T-cell (primary cell): Measurements from ENCODE around the gene CHRNG. TPM values are rescaled to one million over a fixed set of nuclear protein-coding genes. Genes with fewer than 3 reads are reported as not detected.

Experiments used
- ATAC-seq, 4 experiments: fragments of 200-7000 bp in 3 of 4; fragments of 150-1000 bp in 1 of 4; cut with Tn5 transposase; replicated peaks in 1 of 4; 1 replicate in 3 of 4; 2 replicates in 1 of 4; pipeline ENCODE4 v1.10.0; 2021; ENCODE audit warnings: moderate library complexity in 3 of 4, mild to moderate bottlenecking in 2 of 4, moderate number of reproducible peaks in 1 of 4
- CTCF ChIA-PET, 2 donors: fragments of 300-600 bp; sonication (Branson Sonifier 250); formaldehyde crosslinking; loops; one replicate each; lab custom pipeline; 2022; ENCODE audit warnings: antibody characterized with exemption in 2 of 2; lab: Charles Lee
- POLR2A ChIA-PET, 2 donors: fragments of 300-600 bp; sonication (Branson Sonifier 250); formaldehyde crosslinking; loops; one replicate each; lab custom pipeline; 2022; ENCODE audit warnings: antibody characterized with exemption in 2 of 2; lab: Charles Lee
- DNase-seq, 35 experiments: peaks; one replicate each; pipeline versions ENCODE4 v3.0.0 to v3.0.0-alpha.2; 2013 to 2023
- H3K27ac ChIP-seq: one replicate; pipeline ENCODE4 v1.5.1; 2013; ENCODE audit warnings: low read length
- H3K27me3 ChIP-seq, 2 experiments: replicated peaks in 1 of 2; 1 replicate in 1 of 2; 2 replicates in 1 of 2; pipeline versions ENCODE4 v1.6.1 to v1.7.0; 2013; ENCODE audit warnings: low read length in 1 of 2, mixed read lengths in 1 of 2; ENCODE audit not compliant: control insufficient read depth in 2 of 2, insufficient read depth in 2 of 2; ENCODE audit errors: extremely low read depth in 1 of 2
- H3K36me3 ChIP-seq, 2 donors: 1 replicate in 1 of 2; 2 replicates in 1 of 2; pipeline versions ENCODE4 v1.6.1 to v1.7.0; 2013; ENCODE audit warnings: low read length in 1 of 2; ENCODE audit not compliant: control insufficient read depth in 2 of 2, insufficient read depth in 1 of 2; ENCODE audit errors: extremely low read depth in 1 of 2
- H3K4me1 ChIP-seq, 2 experiments: 1 replicate in 1 of 2; 2 replicates in 1 of 2; pipeline versions ENCODE4 v1.6.1 to v1.7.0; 2013; ENCODE audit warnings: low read length in 2 of 2, mixed read lengths in 1 of 2; ENCODE audit not compliant: insufficient read depth in 2 of 2, control insufficient read depth in 1 of 2; ENCODE audit errors: extremely low read depth in 1 of 2
- H3K4me3 ChIP-seq, 2 donors: 1 replicate in 1 of 2; 2 replicates in 1 of 2; pipeline versions ENCODE4 v1.5.1 to v1.7.0; 2013; ENCODE audit warnings: mild to moderate bottlenecking in 2 of 2, low read length in 1 of 2, moderate library complexity in 1 of 2; ENCODE audit not compliant: control insufficient read depth in 1 of 2; ENCODE audit errors: extremely low read depth in 1 of 2
- H3K9me3 ChIP-seq: 2 replicates; pipeline ENCODE4 v1.7.0; 2013
- H3K27ac Mint-ChIP-seq, 2 donors: one replicate each; pipeline ENCODE4 v1.8.0; 2020 to 2021; ENCODE audit warnings: mild to moderate bottlenecking in 2 of 2, mixed read lengths in 2 of 2
- H3K27me3 Mint-ChIP-seq, 2 donors: one replicate each; pipeline ENCODE4 v1.8.0; 2021 to 2022; ENCODE audit warnings: mixed read lengths in 2 of 2
- H3K36me3 Mint-ChIP-seq: one replicate; pipeline ENCODE4 v1.8.0; 2021; ENCODE audit warnings: mixed read lengths
- H3K4me1 Mint-ChIP-seq, 3 donors: one replicate each; pipeline ENCODE4 v1.8.0; 2020 to 2022; ENCODE audit warnings: mixed read lengths in 3 of 3, mild to moderate bottlenecking in 1 of 3
- H3K4me3 Mint-ChIP-seq, 3 donors: one replicate each; pipeline ENCODE4 v1.8.0; 2020 to 2022; ENCODE audit warnings: mild to moderate bottlenecking in 3 of 3, mixed read lengths in 3 of 3, moderate library complexity in 3 of 3
- H3K9me3 Mint-ChIP-seq, 3 donors: one replicate each; pipeline ENCODE4 v1.8.0; 2020 to 2022; ENCODE audit warnings: mixed read lengths in 3 of 3
- WGBS: methylation state at CpG from one replicate; pipeline ENCODE4 v1.1.5; 2013; ENCODE audit warnings: missing lambda C conversion rate; ENCODE audit not compliant: insufficient coverage; 5-methylcytosine and 5-hydroxymethylcytosine counted together
- total RNA-seq, 35 experiments: library from RNA in 6 of 35; stranded (reverse) in 6 of 35; fragments of 120-200 nt in 1 of 35; gene quantifications; one replicate each; pipeline versions ENCODE4 v1.2.1 to v1.2.4 and lab custom pipeline; 2013 to 2026

The CHRNG gene
- total RNA-seq, 5 donors from 2014 or later (not counting 1 experiment from before 2014, with no cell fraction given): not detected

GRCh38 chr2:232541195-232541960 is 1.9 kb downstream of the CHRNG start:
- no peak overlapping the region for H3K27ac ChIP-seq
- WGBS: 75% methylated on average over 10 of the region's 19 CpGs
- H3K9me3 ChIP-seq: no peaks in the 10 kb centered on the region
- H3K4me1 Mint-ChIP-seq: peaks cover 22 to 40% (median 25%) of the 10 kb centered on the region in 3 donors
- no peak for DNase-seq
- ATAC-seq: peak in 2 of 4 experiments; percentile 10 to 23
- H3K4me3 ChIP-seq: no peak overlapping the region
- CTCF ChIA-PET: no interaction called here
- H3K27me3 Mint-ChIP-seq: peaks cover 6 to 10% of the 10 kb centered on the region in 2 donors
- no peak overlapping the region for H3K4me3 Mint-ChIP-seq
- POLR2A ChIA-PET: no interaction called here
- H3K36me3 ChIP-seq: peaks cover 0 to 4% of the 10 kb centered on the region in 2 donors
- H3K27me3 ChIP-seq: peaks cover 0 to 15% of the 10 kb centered on the region in 2 experiments
- peak overlapping the region in 1 of 2 donors; percentile 22 for H3K27ac Mint-ChIP-seq
- peaks cover 0 to 13% of the 10 kb centered on the region in 2 experiments for H3K4me1 ChIP-seq
- no peaks in the 10 kb centered on the region for H3K9me3 Mint-ChIP-seq
- peaks cover 8% of the 10 kb centered on the region for H3K36me3 Mint-ChIP-seq

DNA sequence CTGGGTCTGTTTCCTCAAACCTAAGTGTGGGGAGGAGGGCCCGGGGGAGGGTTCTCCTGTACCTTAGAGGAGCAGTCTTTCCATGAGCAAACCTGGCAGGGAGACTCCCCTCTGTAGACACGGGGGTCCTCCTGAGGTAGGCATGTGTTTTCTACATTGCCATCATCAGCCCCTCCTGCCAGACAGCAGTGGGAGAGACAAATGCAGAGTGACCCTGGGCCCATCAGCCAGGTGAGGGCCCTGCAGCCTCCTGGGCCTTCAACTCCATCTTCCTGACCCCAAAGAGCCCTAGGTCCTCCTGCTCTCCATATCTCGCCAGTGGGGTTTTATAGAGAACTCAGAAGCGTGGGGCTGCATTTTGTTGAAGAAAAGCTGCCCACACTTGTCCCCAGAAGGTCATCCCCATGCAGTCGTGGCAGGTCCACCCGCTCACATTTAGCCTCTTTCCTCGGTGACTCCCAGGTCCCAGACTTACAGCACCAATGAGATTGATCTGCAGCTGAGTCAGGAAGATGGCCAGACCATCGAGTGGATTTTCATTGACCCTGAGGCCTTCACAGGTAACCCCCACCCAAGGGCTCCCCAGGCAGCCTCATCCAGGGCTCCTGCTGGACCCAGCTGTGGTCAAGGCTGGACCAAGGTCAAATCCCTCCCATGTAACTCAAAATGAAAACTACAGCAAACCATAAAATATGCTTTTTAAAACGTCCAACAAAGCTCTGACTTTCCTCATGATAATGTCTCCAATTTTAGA is 2.6 kb downstream of the CHRNG start:
- WGBS: 79% methylated on average over 7 of the region's 9 CpGs
- H3K27me3 Mint-ChIP-seq: peaks cover 5 to 6% of the 10 kb centered on the region in 2 donors
- no peak overlapping the region for H3K4me3 Mint-ChIP-seq
- H3K9me3 ChIP-seq: no peaks in the 10 kb centered on the region
- peaks cover 0 to 11% of the 10 kb centered on the region in 2 donors for H3K36me3 ChIP-seq
- H3K9me3 Mint-ChIP-seq: no peaks in the 10 kb centered on the region
- peaks cover 0 to 12% of the 10 kb centered on the region in 2 experiments for H3K27me3 ChIP-seq
- H3K27ac ChIP-seq: no peak overlapping the region
- no peak for DNase-seq
- no peak for ATAC-seq
- no peak overlapping the region for H3K27ac Mint-ChIP-seq
- peaks cover 26 to 48% (median 29%) of the 10 kb centered on the region in 3 donors for H3K4me1 Mint-ChIP-seq
- H3K36me3 Mint-ChIP-seq: peaks cover 12% of the 10 kb centered on the region
- H3K4me1 ChIP-seq: peaks cover 0 to 21% of the 10 kb centered on the region in 2 experiments
- CTCF ChIA-PET: no interaction called here
- POLR2A ChIA-PET: no interaction called here
- H3K4me3 ChIP-seq: no peak overlapping the region

- no peak overlapping the region for H3K27ac Mint-ChIP-seq
- no peak for DNase-seq
- peaks cover 0 to 27% of the 10 kb centered on the region in 2 experiments for H3K4me1 ChIP-seq
- peak in 1 of 4 experiments; percentile 11 for ATAC-seq
- no peaks in the 10 kb centered on the region for H3K9me3 ChIP-seq
- ChIA-PET POLR2A (no interaction called here), CTCF (no interaction called here)
- no peak overlapping the region for H3K4me3 Mint-ChIP-seq
- H3K27me3 Mint-ChIP-seq: peaks cover 5% of the 10 kb centered on the region in 2 donors
- peaks cover 0 to 11% of the 10 kb centered on the region in 2 donors for H3K36me3 ChIP-seq
- 96% methylated on average over 11 of the region's 20 CpGs for WGBS
- peaks cover 33 to 55% (median 35%) of the 10 kb centered on the region in 3 donors for H3K4me1 Mint-ChIP-seq
- H3K27me3 ChIP-seq: peaks cover 0 to 5% of the 10 kb centered on the region in 2 experiments
- H3K4me3 ChIP-seq: no peak overlapping the region
- no peaks in the 10 kb centered on the region for H3K9me3 Mint-ChIP-seq
- H3K27ac ChIP-seq: no peak overlapping the region
- peaks cover 16% of the 10 kb centered on the region for H3K36me3 Mint-ChIP-seq
These were observed 3.4 kb downstream of the CHRNG start for GRCh38 chr2:232542715-232543467.

- DNase-seq: no peak
- H3K36me3 Mint-ChIP-seq: peaks cover 21% of the 10 kb centered on the region
- peaks cover 0 to 11% of the 10 kb centered on the region in 2 donors for H3K36me3 ChIP-seq
- H3K4me3 Mint-ChIP-seq: no peak overlapping the region
- peaks cover 0 to 2% (median under 1%) of the 10 kb centered on the region in 3 donors for H3K9me3 Mint-ChIP-seq
- peaks cover 0 to 2% of the 10 kb centered on the region in 2 experiments for H3K27me3 ChIP-seq
- H3K4me3 ChIP-seq: no peak overlapping the region
- peaks cover 36 to 56% (median 37%) of the 10 kb centered on the region in 3 donors for H3K4me1 Mint-ChIP-seq
- ChIA-PET POLR2A (no interaction called here), CTCF (no interaction called here)
- peak overlapping the region in 1 of 2 donors; percentile 63 for H3K27ac Mint-ChIP-seq
- peaks cover under 1% of the 10 kb centered on the region in 2 donors for H3K27me3 Mint-ChIP-seq
- no peak overlapping the region for H3K27ac ChIP-seq
- 90% methylated on average over 12 of the region's 14 CpGs for WGBS
- no peak for ATAC-seq
- peaks cover 0 to 27% of the 10 kb centered on the region in 2 experiments for H3K4me1 ChIP-seq
- H3K9me3 ChIP-seq: no peaks in the 10 kb centered on the region
These were observed 4.0 kb downstream of the CHRNG start for GRCh38 chr2:232543491-232543890.

- Mint-ChIP-seq H3K4me3 (no peak overlapping the region), H3K4me1 (peaks cover 42 to 60% (median 43%) of the 10 kb centered on the region in 3 donors)
These were observed 4.6 kb downstream of the CHRNG start for GRCh38 chr2:232543928-232544631.

More at GRCh38 chr2:232543928-232544631, 4.6 kb downstream of the CHRNG start:
- Mint-ChIP-seq H3K36me3 (peaks cover 26% of the 10 kb centered on the region), H3K9me3 (peaks cover 0 to 4% (median 4%) of the 10 kb centered on the region in 3 donors), H3K27ac (no peak overlapping the region), H3K27me3 (no peaks in the 10 kb centered on the region)
- DNase-seq (no peak), ATAC-seq (no peak)
- WGBS: 96% methylated on average over 10 of the region's 19 CpGs
- ChIA-PET POLR2A (interaction anchor here in 1 of 2 donors (0.7 kb wide), 1 partner anchor 1076 kb away, joined by 3 read pairs; no protein-coding TSS in a partner anchor), CTCF (no interaction called here)
- H3K36me3 ChIP-seq: peaks cover 0 to 11% of the 10 kb centered on the region in 2 donors
- no peaks in the 10 kb centered on the region for H3K9me3 ChIP-seq
- no peak overlapping the region for H3K4me3 ChIP-seq
- no peaks in the 10 kb centered on the region for H3K27me3 ChIP-seq
- no peak overlapping the region for H3K27ac ChIP-seq
- peaks cover 0 to 24% of the 10 kb centered on the region in 2 experiments for H3K4me1 ChIP-seq
